ENCODE data around the gene PARD3.
"Not testable (repeated sequence)": the region's sequence is repeated elsewhere in the genome, so short reads cannot be mapped to it uniquely, and the experiment has no call there.

The PARD3 gene

DNA sequence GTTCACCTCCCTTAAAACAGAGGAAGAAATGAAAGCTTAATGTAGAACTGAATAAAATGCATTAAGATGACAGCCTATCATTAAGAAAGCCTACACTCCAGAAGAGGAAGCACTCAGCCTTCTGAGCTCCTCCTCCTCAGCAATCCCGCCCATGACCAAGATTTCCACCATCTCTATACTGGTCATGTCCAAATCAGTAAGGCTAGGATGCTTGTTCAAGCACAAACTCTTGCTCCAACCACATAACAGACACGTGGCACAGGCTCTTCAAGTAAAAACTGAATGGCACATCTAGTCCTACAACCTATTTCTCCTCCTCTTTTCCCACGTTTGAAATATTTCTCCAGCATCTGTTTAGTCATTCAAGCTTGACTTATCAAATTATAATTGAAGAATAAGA is 454.1 kb downstream of the PARD3 start:
- Histone ChIP-seq H3K27ac (ENCODE audit: low read length) (no peak overlapping the region), H3K36me3 (ENCODE audit: control insufficient read depth in 1 of 2, insufficient read depth in 2 of 2, low read length in 2 of 2) (peaks cover 8 to 12% of the 10 kb centered on the region in 2 donors), H3K4me3 (ENCODE audit: low read depth in 1 of 2, low read length in 2 of 2) (no peak overlapping the region), H3K9me3 (ENCODE audit: control insufficient read depth in 1 of 2, low read length in 2 of 2) (no peaks in the 10 kb centered on the region), H3K27me3 (ENCODE audit: low read depth, low read length) (no peaks in the 10 kb centered on the region), H3K4me1 (ENCODE audit: control insufficient read depth in 1 of 2, insufficient read depth in 2 of 2, low read length in 2 of 2) (no peaks in the 10 kb centered on the region)

DNA sequence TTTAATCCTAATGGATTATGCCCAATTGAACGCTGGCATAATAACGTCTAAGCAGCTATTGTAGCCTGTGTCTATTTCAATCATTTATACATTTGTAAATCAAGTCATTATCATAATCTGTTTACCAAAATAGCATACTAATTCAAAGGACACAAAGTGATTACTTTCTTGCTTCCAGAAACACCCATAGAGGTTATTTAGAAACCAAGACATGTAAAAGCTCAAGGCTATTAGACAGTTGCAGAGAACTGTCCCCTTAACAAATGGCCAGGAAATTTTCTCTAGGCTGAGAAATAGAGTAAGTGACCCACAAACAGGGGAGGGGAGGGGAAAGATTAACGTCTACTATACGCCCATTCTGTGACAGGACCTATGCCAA is 455.7 kb downstream of the PARD3 start:
- Histone ChIP-seq H3K4me3 (ENCODE audit: low read depth in 1 of 2, low read length in 2 of 2) (no peak overlapping the region), H3K27me3 (ENCODE audit: low read depth, low read length) (no peaks in the 10 kb centered on the region), H3K9me3 (ENCODE audit: control insufficient read depth in 1 of 2, low read length in 2 of 2) (no peaks in the 10 kb centered on the region), H3K27ac (ENCODE audit: low read length) (no peak overlapping the region), H3K4me1 (ENCODE audit: control insufficient read depth in 1 of 2, insufficient read depth in 2 of 2, low read length in 2 of 2) (no peaks in the 10 kb centered on the region), H3K36me3 (ENCODE audit: control insufficient read depth in 1 of 2, insufficient read depth in 2 of 2, low read length in 2 of 2) (peaks cover 8 to 19% of the 10 kb centered on the region in 2 donors)

DNA sequence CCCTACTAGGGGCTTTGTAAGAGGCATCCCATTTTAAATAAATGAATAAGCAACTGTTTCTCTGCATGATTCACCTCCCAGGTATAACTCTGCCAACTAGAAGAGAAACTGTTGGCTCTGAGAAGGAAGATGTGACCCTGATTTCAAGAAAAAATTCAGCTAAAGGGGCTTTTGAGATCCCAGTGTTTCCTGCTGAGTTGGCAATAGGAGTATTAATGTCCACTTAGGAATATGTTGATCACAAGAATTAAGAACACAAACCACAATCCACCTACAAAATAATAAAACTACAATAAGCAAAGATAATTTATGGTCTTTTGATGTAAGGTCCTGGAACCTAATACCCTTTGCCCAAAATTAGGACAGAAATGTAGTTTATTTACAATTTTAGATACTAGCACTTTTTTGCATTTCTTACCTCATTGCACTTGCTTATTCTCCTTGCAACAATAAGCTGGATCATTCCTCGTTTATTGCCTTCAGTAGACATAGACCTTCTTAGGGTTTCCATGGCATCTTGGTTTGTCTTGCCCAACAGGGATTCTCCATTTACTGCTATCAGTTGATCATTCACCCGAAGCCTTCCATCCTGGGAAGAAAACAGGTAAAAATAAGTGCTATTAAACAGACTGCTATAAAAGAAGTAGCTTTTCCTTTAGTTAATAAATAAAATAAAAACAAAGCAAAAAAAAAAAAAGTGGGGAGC is 456.2 kb downstream of the PARD3 start:
- Histone ChIP-seq H3K36me3 (ENCODE audit: control insufficient read depth in 1 of 2, insufficient read depth in 2 of 2, low read length in 2 of 2) (peaks cover 8 to 19% of the 10 kb centered on the region in 2 donors), H3K9me3 (ENCODE audit: control insufficient read depth in 1 of 2, low read length in 2 of 2) (no peaks in the 10 kb centered on the region), H3K27me3 (ENCODE audit: low read depth, low read length) (no peaks in the 10 kb centered on the region), H3K27ac (ENCODE audit: low read length) (no peak overlapping the region), H3K4me1 (ENCODE audit: control insufficient read depth in 1 of 2, insufficient read depth in 2 of 2, low read length in 2 of 2) (no peaks in the 10 kb centered on the region), H3K4me3 (ENCODE audit: low read depth in 1 of 2, low read length in 2 of 2) (no peak overlapping the region)

DNA sequence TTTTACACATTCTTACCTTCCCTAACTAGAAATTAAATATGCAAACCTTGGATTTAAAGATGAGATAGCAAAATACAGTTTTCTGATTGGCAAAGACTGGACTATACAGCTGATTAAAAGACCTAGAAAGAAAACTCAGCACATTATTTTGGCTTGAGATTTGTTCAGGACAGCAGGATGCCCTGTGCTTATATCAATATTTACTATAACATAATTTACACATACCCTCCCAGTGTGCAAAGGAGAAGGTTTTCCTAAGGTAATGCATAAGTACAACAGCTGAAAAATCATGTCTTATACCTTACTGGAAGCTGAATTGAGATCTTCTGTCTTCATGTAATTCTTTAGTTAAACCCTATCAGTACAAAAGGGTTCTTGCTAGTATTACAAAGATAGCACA is 458.6 kb downstream of the PARD3 start:
- Histone ChIP-seq H3K27me3 (ENCODE audit: low read depth, low read length) (no peaks in the 10 kb centered on the region), H3K4me3 (ENCODE audit: low read depth in 1 of 2, low read length in 2 of 2) (no peak overlapping the region), H3K27ac (ENCODE audit: low read length) (no peak overlapping the region), H3K4me1 (ENCODE audit: control insufficient read depth in 1 of 2, insufficient read depth in 2 of 2, low read length in 2 of 2) (no peaks in the 10 kb centered on the region), H3K36me3 (ENCODE audit: control insufficient read depth in 1 of 2, insufficient read depth in 2 of 2, low read length in 2 of 2) (peaks cover 8 to 19% of the 10 kb centered on the region in 2 donors), H3K9me3 (ENCODE audit: control insufficient read depth in 1 of 2, low read length in 2 of 2) (no peaks in the 10 kb centered on the region)

DNA sequence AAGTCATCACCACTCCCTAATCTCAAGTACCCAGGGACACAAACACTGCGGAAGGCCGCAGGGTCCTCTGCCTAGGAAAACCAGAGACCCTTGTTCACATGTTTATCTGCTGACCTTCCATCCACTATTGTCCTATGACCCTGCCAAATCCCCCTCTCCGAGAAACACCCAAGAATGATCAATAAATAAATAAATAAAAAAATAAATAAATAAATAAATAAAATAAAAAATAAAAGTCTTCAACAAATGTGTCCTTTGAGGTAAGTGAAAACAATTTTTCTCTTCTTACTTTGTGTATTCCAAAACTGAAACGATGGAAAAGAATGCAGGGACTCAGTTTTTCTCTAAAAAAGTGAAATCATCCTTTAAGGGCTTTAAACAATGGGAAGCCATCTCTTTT is 461.6 kb downstream of the PARD3 start:
- H3K9me3 ChIP-seq (ENCODE audit: control insufficient read depth in 1 of 2, low read length in 2 of 2); H3K27me3 ChIP-seq (ENCODE audit: low read depth, low read length); H3K36me3 ChIP-seq (ENCODE audit: control insufficient read depth in 1 of 2, insufficient read depth in 2 of 2, low read length in 2 of 2); H3K4me1 ChIP-seq (ENCODE audit: control insufficient read depth in 1 of 2, insufficient read depth in 2 of 2, low read length in 2 of 2); H3K27ac ChIP-seq (ENCODE audit: low read length); H3K4me3 ChIP-seq (ENCODE audit: low read depth in 1 of 2, low read length in 2 of 2): not testable (repeated sequence)

DNA sequence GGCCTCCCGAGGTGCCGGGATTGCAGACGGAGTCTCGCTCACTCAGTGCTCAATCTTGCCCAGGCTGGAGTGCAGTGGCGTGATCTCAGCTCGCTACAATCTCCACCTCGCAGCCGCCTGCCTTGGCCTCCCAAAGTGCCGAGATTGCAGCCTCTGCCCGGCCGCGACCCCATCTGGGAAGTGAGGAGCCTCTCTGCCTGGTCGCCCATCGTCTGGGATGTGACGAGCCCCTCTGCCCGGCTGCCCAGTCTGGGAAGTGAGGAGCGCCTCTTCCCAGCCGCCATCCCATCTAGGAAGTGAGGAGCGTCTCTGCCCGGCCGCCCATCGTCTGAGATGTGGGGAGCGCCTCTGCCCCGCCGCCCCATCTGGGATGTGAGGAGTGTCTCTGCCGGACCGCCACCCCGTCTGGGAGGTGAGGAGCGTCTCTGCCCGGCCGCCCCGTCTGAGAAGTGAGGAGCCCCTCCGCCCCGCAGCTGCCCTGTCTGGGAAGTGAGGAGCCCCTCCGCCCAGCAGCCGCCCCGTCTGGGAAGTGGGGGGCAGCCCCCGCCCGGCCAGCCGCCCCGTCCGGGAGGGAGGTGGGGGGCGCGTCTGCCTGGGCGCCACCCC is 462.4 kb downstream of the PARD3 start:
- H3K27ac ChIP-seq (ENCODE audit: low read length); H3K36me3 ChIP-seq (ENCODE audit: control insufficient read depth in 1 of 2, insufficient read depth in 2 of 2, low read length in 2 of 2); H3K27me3 ChIP-seq (ENCODE audit: low read depth, low read length); H3K4me3 ChIP-seq (ENCODE audit: low read depth in 1 of 2, low read length in 2 of 2); H3K9me3 ChIP-seq (ENCODE audit: control insufficient read depth in 1 of 2, low read length in 2 of 2); H3K4me1 ChIP-seq (ENCODE audit: control insufficient read depth in 1 of 2, insufficient read depth in 2 of 2, low read length in 2 of 2): not testable (repeated sequence)

DNA sequence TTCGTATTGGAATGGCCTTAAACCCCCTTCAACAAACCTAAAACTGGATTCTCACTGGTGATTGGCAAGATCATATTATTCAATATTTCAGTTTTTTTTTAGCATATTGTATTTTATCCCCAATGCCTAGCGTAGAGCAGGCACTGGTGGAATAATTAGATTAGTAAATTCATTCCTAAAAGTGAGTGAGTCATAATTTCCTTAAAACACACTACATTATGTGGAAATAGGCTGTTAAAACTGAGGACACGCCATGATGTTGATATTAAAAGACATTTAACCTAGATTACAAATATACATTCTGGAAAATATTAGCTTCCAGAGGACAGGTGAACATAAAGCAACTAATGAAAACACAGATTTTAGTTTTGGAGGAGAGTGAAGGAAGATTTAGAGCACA is 463.9 kb downstream of the PARD3 start:
- H3K27me3 ChIP-seq (ENCODE audit: low read depth, low read length) = no peaks in the 10 kb centered on the region
- H3K4me1 ChIP-seq (ENCODE audit: control insufficient read depth in 1 of 2, insufficient read depth in 2 of 2, low read length in 2 of 2) = peaks cover 0 to 7% of the 10 kb centered on the region in 2 donors
- H3K27ac ChIP-seq (ENCODE audit: low read length) = no peak overlapping the region
- H3K9me3 ChIP-seq (ENCODE audit: control insufficient read depth in 1 of 2, low read length in 2 of 2) = no peaks in the 10 kb centered on the region
- peaks cover 0 to 6% of the 10 kb centered on the region in 2 donors for H3K36me3 ChIP-seq (ENCODE audit: control insufficient read depth in 1 of 2, insufficient read depth in 2 of 2, low read length in 2 of 2)
- no peak overlapping the region for H3K4me3 ChIP-seq (ENCODE audit: low read depth in 1 of 2, low read length in 2 of 2)

DNA sequence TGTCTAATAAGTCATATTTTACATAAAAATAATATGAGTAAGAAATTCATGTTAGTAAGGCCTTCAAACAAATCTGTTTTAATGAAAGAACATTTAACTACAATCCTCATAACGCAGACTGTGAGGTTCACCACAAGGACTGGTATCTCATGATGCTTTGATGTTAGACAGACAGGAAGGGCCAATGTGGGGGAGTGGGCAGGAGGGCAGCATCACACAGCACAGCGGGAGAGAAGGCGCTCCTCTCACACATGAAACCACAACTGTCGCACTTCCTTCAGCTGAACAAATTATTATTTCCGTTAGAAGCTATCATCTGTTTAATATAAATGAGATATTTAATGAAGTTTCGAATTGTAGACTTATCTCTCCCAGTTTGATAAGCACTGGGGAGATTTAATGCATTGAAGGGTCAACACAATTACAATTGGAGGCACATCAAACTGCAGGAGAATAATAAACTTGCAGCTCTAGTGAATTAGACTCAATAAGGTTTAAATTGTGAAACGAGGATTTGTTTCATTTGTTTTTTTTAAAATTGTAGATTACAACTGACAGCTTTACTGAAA is 466.1 kb downstream of the PARD3 start:
- Histone ChIP-seq H3K27me3 (ENCODE audit: low read depth, low read length) (no peaks in the 10 kb centered on the region), H3K9me3 (ENCODE audit: control insufficient read depth in 1 of 2, low read length in 2 of 2) (no peaks in the 10 kb centered on the region), H3K4me3 (ENCODE audit: low read depth in 1 of 2, low read length in 2 of 2) (no peak overlapping the region), H3K36me3 (ENCODE audit: control insufficient read depth in 1 of 2, insufficient read depth in 2 of 2, low read length in 2 of 2) (no peaks in the 10 kb centered on the region), H3K4me1 (ENCODE audit: control insufficient read depth in 1 of 2, insufficient read depth in 2 of 2, low read length in 2 of 2) (peaks cover 0 to 14% of the 10 kb centered on the region in 2 donors), H3K27ac (ENCODE audit: low read length) (no peak overlapping the region)

DNA sequence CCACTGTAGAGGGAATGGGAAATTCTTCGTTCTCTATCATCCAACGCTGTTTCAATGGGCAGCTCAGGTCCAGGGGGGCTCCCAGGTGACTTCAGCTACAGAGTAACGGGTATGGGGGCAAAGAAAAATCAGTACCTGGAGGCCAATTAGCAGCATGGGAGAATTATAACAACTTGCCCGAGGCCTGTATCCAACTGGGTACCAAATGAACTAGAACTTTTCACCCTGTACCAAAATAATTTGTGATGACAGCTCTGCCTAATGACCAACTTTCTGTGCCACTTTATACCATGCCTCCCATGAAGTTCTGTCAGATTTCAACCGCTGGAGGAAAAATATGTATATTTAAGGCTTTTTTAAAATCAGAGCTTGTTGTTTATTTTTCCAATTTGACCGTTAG is 467.1 kb downstream of the PARD3 start:
- peaks cover 0 to 14% of the 10 kb centered on the region in 2 donors for H3K4me1 ChIP-seq (ENCODE audit: control insufficient read depth in 1 of 2, insufficient read depth in 2 of 2, low read length in 2 of 2)
- H3K36me3 ChIP-seq (ENCODE audit: control insufficient read depth in 1 of 2, insufficient read depth in 2 of 2, low read length in 2 of 2) = no peaks in the 10 kb centered on the region
- H3K27me3 ChIP-seq (ENCODE audit: low read depth, low read length) = no peaks in the 10 kb centered on the region
- no peak overlapping the region for H3K4me3 ChIP-seq (ENCODE audit: low read depth in 1 of 2, low read length in 2 of 2)
- no peak overlapping the region for H3K27ac ChIP-seq (ENCODE audit: low read length)
- H3K9me3 ChIP-seq (ENCODE audit: control insufficient read depth in 1 of 2, low read length in 2 of 2) = no peaks in the 10 kb centered on the region

DNA sequence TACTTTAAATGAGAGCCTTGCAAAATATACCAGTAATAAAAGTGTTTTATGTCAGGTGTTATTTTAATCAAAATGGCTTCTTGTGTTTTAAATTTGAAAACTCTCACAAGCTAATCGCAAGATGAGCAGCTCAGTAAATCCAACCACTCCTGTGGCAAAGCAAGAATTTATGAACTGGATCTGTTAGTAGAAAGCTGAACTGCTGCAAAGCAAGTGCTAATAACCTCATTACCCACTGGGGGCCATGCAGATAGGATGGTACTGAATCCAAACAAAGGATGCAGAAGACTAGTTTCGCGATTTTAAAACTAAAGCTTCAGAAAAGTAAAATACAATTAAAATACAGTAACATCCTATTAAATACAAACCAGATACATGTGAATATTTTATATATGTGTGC is 468.0 kb downstream of the PARD3 start:
- no peak overlapping the region for H3K4me3 ChIP-seq (ENCODE audit: low read depth in 1 of 2, low read length in 2 of 2)
- H3K9me3 ChIP-seq (ENCODE audit: control insufficient read depth in 1 of 2, low read length in 2 of 2) = no peaks in the 10 kb centered on the region
- H3K27me3 ChIP-seq (ENCODE audit: low read depth, low read length) = no peaks in the 10 kb centered on the region
- no peak overlapping the region for H3K27ac ChIP-seq (ENCODE audit: low read length)
- no peaks in the 10 kb centered on the region for H3K36me3 ChIP-seq (ENCODE audit: control insufficient read depth in 1 of 2, insufficient read depth in 2 of 2, low read length in 2 of 2)
- peaks cover 0 to 14% of the 10 kb centered on the region in 2 donors for H3K4me1 ChIP-seq (ENCODE audit: control insufficient read depth in 1 of 2, insufficient read depth in 2 of 2, low read length in 2 of 2)

DNA sequence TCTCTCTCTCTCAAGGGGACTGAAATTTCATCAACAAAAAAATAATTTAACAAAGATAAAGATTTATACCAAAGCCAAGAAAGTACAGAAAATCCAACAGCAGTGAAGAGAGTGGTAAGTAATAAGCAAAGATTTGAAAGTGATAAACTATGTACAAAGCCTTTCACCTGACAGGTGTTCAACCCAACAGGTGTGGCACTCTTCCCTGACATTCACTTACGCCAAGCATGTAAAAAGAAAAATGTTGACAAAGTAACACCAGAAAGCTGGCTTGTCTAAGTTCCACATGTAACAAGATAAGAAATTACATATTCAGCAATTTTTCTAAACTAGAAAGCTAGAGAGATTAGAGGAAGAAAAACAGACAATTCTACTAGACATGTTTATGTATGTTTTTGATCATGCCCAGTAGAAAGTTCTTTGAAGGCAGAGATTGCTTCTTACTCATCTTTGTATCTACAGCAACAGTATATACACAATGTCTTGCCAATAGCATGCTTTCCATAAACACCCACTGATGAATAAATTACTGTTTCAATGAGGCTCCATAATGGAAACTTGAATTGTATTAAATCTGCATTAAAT is 468.5 kb downstream of the PARD3 start:
- H3K27me3 ChIP-seq (ENCODE audit: low read depth, low read length) = no peaks in the 10 kb centered on the region
- H3K36me3 ChIP-seq (ENCODE audit: control insufficient read depth in 1 of 2, insufficient read depth in 2 of 2, low read length in 2 of 2) = no peaks in the 10 kb centered on the region
- H3K27ac ChIP-seq (ENCODE audit: low read length) = no peak overlapping the region
- peaks cover 0 to 14% of the 10 kb centered on the region in 2 donors for H3K4me1 ChIP-seq (ENCODE audit: control insufficient read depth in 1 of 2, insufficient read depth in 2 of 2, low read length in 2 of 2)
- H3K9me3 ChIP-seq (ENCODE audit: control insufficient read depth in 1 of 2, low read length in 2 of 2) = no peaks in the 10 kb centered on the region
- H3K4me3 ChIP-seq (ENCODE audit: low read depth in 1 of 2, low read length in 2 of 2) = no peak overlapping the region

All from muscle layer of duodenum (tissue), 2 donors.